ENCODE results near the gene RAX2. TPM values are rescaled to one million over a fixed set of nuclear protein-coding genes. Genes with fewer than 3 reads are reported as not detected.

RAX2 gene
- total and polyA plus RNA-seq, 2 of the 13 experiments (the other 11 are each of a cell fraction or from before 2014, with no cell fraction given): not detected

- TF ChIP-seq ZNF709 (CRISPR knock-in tag; IDR thresholded peaks at IDR 0.05): no peak
- TF ChIP-seq CSRNP1 (CRISPR knock-in tag; IDR thresholded peaks at IDR 0.05): no peak
- TF ChIP-seq BCL6 (CRISPR knock-in tag; IDR thresholded peaks at IDR 0.05): no peak
- TF ChIP-seq, protein P1, sequence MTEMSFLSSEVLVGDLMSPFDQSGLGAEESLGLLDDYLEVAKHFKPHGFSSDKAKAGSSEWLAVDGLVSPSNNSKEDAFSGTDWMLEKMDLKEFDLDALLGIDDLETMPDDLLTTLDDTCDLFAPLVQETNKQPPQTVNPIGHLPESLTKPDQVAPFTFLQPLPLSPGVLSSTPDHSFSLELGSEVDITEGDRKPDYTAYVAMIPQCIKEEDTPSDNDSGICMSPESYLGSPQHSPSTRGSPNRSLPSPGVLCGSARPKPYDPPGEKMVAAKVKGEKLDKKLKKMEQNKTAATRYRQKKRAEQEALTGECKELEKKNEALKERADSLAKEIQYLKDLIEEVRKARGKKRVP (CRISPR knock-in tag; IDR thresholded peaks at IDR 0.05): peak in 1 of 2 experiments; percentile 80; a peak in 2 of 4 replicates
- peak; percentile 97 for TF ChIP-seq POLR2G (IDR thresholded peaks at IDR 0.05; ENCODE audit: low read depth, low read length)
- peak; percentile 50; the same call in 1 of the 2 replicates for TF ChIP-seq MNT (IDR thresholded peaks at IDR 0.05)
- peak; percentile 81; the same call in 1 of the 2 replicates for TF ChIP-seq POLR2AphosphoS2 (IDR thresholded peaks at IDR 0.05; ENCODE audit: low read depth, low read length)
- TF ChIP-seq ZNF614 (CRISPR knock-in tag; IDR thresholded peaks at IDR 0.05; ENCODE audit: borderline replicate concordance): no peak; the same call in 1 of the 2 replicates
- TF ChIP-seq KAT2B (IDR thresholded peaks at IDR 0.05; ENCODE audit: borderline replicate concordance, low read depth, low read length): no peak
- TF ChIP-seq ZNF547 (CRISPR knock-in tag; IDR thresholded peaks at IDR 0.05): peak; percentile 59; the same call in 1 of the 2 replicates
- no peak for TF ChIP-seq NFE2 (CRISPR knock-in tag; IDR thresholded peaks at IDR 0.05)
- peak; percentile 83 for TF ChIP-seq TARDBP (CRISPR knock-in tag; IDR thresholded peaks at IDR 0.05)
- TF ChIP-seq ZNF788 (CRISPR knock-in tag; IDR thresholded peaks at IDR 0.05; ENCODE audit: borderline replicate concordance): peak; percentile 74; the same call in 1 of the 2 replicates
- TF ChIP-seq, protein P2, sequence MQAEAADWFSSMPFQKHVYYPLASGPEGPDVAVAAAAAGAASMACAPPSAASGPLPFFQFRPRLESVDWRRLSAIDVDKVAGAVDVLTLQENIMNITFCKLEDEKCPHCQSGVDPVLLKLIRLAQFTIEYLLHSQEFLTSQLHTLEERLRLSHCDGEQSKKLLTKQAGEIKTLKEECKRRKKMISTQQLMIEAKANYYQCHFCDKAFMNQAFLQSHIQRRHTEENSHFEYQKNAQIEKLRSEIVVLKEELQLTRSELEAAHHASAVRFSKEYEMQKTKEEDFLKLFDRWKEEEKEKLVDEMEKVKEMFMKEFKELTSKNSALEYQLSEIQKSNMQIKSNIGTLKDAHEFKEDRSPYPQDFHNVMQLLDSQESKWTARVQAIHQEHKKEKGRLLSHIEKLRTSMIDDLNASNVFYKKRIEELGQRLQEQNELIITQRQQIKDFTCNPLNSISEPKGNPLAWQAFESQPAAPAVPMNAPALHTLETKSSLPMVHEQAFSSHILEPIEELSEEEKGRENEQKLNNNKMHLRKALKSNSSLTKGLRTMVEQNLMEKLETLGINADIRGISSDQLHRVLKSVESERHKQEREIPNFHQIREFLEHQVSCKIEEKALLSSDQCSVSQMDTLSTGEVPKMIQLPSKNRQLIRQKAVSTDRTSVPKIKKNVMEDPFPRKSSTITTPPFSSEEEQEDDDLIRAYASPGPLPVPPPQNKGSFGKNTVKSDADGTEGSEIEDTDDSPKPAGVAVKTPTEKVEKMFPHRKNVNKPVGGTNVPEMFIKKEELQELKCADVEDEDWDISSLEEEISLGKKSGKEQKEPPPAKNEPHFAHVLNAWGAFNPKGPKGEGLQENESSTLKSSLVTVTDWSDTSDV (CRISPR knock-in tag; IDR thresholded peaks at IDR 0.05): no peak
- no peak for TF ChIP-seq TMF1 (CRISPR knock-in tag; IDR thresholded peaks at IDR 0.05; ENCODE audit: low read depth)
- no peak for TF ChIP-seq NR1H2 (CRISPR knock-in tag; IDR thresholded peaks at IDR 0.05; ENCODE audit: borderline replicate concordance, low read depth)
Measured at GRCh38 chr19:3762501-3763459, 9.2 kb downstream of the RAX2 start, which contains the start of gene MRPL54 (continued).
